HG03159 (cell line): ENCODE data around the gene STRADB.
"Not testable (repeated sequence)": the region's sequence is repeated elsewhere in the genome, so short reads cannot be mapped to it uniquely, and the experiment has no call there.

Source experiments
- ATAC-seq: cut with Tn5 transposase; IDR thresholded peaks from one replicate; pipeline ENCODE4 v1.9.1; 2021; ENCODE audit warnings: mild to moderate bottlenecking, moderate library complexity; ENCODE audit not compliant: unreplicated experiment

Gene STRADB, protein sequence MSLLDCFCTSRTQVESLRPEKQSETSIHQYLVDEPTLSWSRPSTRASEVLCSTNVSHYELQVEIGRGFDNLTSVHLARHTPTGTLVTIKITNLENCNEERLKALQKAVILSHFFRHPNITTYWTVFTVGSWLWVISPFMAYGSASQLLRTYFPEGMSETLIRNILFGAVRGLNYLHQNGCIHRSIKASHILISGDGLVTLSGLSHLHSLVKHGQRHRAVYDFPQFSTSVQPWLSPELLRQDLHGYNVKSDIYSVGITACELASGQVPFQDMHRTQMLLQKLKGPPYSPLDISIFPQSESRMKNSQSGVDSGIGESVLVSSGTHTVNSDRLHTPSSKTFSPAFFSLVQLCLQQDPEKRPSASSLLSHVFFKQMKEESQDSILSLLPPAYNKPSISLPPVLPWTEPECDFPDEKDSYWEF

DNA sequence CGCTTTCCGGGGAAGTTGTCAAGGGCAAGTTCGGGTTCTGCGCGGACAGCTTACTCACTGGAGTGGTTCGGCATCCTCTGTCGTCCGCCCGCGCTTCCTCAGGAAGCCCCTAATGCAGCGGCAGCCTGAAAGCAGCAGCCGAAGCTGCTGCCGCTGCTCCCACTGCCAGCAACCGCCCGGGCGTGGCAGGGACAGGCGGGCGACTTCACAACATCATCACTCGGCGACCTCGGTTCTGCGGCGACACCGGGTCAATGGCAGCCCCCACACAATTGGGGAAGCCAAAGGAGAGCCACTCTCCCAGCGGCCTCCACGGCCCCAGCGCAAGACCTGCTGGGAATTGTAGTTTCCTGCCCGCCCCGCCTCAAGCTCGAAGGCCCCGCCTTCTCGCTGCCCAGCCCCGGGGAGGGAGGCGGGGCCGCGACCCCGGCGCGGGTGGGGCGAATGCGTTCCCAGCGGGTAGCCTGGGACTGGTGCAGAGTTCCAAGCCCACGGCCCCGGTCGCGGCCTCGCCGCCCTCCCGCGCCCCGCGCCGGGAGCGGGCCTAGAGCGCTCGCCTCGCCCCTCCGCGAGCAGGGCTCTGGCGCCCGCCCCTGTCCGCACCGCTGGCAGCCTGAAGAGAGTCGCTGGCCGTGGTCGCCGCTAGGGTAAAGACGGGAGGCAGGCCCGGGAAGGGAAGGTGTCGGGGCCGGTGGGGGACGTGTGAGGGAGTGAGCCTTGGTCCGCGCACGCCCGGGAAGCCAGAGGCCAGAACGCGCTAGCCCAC, at the start of gene STRADB, which contains the start of gene TRAK2:
Gene STRADB (plus strand): TSS at position 449 of the 766 bp plus-strand sequence. CDS start 3,101 bp downstream, outside the sequence.
Gene TRAK2 (minus strand): TSS at position 167 of the 766 bp plus-strand sequence. CDS start 30,951 bp downstream, outside the sequence.
- peak; percentile 96 for ATAC-seq

DNA sequence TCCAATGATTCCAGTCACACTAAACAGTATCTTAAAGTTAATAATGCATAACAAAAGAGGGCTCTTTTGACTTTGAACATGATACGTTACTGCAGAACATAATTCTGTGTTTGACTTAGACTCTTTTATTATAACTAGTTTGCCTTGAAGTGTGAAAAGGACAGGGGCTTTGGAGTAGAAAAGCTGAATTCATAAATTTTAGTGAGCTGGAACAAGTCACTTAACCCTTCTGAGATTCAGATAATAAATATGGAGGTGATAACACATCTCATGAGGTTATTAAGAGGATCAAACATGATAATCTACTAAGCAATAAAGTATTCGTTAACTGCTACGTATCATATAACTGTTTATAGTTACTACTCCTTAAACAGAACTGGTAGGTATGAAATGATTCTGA, 49.7 kb upstream of the STRADB start:
- ATAC-seq = no peak

DNA sequence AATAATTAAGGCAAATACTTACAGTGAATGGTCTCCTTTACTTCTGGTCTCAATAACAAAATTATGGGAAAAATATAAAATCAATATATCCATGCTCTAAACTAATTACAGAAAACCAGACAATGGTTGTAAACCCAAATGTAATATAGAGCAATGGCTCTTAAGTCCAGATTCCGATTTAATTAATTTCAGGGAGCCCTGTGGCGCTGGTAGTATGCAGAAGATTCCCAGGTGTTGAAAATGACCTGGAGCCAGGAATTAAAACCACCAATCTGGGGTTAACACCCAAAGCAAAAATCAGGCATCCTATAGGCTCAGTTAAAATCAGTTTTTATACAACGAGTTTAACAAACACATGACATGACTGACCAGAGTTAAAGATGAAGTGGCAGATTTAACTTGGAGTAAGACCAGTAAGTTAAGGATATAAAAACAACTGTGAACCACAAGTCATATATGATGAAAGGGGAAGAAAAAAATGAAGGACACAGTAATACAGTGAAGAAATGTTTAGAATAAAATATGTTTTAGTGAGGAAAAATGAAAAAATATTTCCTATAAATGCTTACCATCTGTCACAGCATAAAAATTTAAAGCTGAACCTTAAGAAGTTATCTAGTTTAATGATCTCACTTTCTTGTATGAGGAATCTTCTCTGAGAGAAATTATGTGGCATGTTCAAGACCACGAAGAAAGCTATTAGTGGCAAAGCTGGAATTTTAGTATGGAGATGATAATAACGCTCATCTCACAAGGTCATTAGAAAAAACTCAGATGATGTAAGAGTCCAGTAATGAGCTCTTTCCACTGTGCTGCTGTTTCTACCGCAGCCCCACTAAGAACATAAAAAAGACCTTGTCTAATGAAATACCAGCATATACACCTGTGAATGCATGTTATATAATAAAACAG, 48.6 kb upstream of the STRADB start:
- no peak for ATAC-seq

DNA sequence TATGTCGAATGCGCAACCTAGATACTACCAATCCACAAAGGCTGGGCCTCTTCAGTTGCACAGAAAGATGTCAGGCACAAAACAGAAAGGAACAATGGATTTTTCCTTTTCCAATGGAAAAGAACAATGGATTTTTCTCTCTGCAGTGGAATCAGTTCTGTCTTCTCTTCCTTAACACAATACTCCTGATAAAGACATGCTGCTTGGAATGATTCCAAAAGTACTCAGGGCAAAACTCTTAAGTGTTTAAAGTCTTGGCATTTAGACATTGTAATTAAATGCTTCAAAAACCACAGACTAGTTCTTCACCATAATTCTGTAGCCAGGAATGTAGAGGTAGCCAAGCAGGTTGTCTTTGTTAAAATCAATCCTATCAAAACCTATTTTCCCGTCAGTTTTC, 47.7 kb upstream of the STRADB start:
- no peak for ATAC-seq

DNA sequence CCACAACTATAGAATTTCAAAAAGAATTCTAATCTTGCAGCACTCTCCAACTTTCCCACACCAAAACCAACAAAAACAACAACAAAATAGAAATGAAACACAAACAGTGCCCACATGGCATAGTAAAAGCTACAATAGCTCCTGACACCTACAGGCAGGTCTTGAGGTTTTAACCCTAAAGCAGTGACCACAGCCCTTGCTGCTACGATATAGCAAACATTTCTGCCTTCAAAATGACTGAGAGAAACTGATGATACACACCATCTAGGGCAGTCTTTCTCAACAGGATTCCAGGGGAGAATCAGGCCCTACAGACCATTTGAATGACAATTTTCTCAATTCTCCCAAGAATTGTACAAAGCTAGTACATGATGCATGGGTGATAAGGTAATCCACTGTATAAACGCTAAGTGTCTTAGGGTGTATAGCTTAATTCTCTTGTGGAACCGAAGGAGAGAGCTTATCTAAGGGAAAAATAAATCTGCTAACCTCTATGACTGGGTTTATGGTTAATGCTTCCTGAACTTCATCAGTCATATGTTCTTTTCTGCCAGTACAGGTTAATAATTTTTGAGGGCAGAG, 46.8 kb upstream of the STRADB start:
- no peak for ATAC-seq

DNA sequence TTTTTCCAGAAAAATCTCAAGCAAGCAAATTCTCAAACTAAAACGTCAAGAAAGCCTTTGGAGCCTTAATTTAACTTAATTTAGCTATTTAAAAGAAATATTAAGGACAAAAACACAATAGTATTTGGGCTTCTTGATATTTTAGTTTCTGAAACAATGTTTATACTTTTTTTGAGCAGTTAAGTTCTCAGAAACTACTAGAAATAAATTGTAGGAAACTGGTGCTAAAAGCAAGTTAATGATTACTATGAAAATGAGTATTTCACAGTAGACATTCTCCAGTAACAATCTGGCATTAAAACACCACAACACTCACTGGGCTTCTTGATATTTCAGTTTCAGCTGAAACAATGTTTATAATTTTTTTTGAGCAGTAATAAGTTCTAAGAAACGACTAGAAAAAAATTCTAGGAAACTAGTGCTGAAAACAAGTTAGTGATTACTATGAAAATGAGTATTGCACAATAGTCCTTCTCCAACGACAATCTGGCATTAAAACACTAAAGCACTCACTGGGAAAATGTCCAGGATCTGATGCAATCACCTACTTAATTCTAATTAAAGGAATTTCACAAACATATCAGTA, 45.4 kb upstream of the STRADB start:
- no peak for ATAC-seq

DNA sequence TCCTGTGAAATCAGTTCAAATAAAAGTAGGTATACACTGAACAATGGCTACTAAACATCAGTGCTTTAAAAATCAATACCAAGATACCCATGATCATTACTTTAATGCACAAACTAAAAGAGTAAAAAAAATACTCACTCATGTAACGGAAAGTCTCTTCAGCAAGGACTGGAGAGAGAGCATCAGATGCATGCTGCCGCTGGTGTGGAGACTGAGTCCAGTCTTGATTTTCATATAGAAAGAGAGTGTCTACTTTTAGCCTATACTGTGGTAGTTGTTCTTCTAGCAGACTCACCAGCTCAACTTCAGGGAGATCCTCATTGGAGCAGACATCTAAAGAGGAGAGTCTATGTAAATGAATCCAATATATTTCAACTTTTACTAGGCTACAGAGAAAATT, 44.3 kb upstream of the STRADB start:
- ATAC-seq = no peak

DNA sequence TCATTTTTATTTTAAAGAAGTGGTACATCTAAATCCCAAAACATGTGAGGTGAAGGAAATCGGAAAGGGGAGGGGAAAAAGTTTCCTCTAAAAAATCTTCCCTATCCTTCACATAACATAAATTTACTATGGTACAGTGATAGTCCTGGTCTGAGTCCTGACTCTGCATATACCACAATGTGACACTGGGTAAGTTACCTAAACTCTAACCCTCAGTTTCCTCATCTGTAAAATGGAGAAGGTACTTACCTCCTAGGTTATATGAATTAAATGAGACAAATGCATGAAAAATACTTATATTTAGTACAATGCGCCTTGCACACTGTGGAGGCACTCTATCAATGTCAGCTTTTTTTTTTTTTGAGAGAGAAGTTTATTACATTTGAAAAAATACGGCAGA, 42.6 kb upstream of the STRADB start:
- no peak for ATAC-seq

DNA sequence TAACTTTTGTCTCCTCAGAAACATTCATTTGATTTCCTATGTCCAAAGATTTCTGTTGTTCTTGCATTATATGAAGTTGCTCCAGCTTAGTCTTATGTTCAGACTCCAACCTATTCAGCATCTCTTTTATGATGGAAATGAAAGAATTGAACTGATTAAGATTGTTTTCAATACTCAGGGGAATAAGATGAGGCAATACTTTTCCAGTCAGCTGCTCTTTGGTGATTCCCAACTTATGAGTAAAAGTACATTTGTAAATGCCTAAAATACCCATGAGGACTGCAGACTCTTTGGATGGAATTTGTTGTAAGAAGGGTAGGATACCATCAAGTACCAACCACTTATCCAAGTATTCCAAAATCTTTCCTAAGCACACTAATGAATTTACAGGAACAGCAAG, 40.1 kb upstream of the STRADB start:
- no peak for ATAC-seq

DNA sequence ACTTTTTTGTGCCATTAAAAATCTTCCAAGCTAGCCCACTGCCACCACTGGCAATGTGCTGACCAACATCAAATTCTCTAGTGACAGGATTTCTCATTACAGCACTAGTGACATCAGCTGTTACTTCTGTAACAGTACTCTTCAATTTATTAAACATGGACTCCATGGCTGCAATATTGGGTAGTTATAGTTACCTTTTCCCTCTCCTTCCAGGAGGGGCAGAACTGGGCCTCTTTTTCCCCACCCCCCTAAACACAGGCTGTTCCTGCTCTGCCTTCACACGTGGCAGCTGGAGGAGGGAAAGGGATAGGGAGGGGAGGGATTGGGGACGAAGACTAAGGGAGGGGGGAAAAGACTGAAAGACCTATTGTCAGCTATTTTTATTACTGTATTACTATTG, 38.4 kb upstream of the STRADB start:
- ATAC-seq = no peak

DNA sequence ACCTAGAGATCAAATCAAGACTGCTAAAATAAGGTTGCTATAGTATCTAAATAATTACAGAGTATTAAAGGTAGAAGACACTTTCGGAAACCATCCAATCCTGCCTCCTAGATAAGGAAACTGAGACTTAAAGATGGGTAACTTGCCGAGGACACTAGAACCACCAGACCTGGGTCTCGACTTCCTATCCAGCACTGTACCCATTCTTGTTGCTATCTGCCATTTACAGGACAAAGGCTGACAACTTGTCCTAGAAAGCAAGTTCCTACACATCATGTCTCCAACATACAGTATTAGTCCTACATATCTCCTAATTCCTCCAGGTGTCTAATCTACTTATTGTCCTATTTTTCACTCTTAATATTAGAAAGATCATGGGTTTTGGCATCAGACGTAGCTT, 38.0 kb upstream of the STRADB start:
- ATAC-seq = no peak

DNA sequence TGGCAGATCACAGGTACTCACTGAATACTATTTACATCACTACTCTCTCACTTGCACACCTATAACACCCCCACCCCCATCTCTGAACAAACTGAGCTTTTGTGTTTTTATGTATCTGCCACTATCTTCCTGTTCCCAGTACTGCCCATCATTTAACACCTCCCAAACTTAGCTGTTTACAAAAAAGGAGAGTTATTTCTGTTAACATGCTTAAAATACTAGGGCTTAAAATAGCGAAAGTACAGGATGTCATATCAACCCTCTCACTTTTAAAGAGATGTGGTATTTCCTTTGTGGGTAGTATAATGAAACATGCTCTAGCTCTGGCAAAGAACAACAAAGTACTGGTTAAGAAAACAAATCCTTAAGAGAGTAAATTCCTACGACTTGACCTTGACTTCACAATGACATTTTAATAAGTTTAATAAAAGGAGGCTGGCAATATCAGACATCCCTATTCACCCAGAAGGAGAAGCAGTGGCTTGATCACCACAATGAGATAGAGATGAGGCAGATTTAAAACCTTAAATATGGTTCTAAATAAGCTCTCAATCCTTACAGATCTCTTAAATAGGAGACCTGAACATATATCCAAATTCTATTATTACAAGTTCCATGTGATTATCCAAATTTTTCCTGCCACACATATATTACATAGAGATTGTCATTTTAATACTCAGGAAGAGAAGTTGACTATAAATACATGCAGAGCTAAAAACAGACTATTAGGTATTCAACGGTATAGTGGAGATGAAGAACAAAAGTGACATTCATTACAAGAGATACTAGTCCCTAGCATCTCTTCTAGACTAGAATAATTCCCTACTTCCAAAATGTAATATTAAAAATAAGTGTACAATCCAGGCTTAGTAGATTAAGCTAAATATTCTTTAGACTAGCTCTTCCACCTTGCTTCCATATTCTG, 37.2 kb upstream of the STRADB start:
- ATAC-seq = no peak

DNA sequence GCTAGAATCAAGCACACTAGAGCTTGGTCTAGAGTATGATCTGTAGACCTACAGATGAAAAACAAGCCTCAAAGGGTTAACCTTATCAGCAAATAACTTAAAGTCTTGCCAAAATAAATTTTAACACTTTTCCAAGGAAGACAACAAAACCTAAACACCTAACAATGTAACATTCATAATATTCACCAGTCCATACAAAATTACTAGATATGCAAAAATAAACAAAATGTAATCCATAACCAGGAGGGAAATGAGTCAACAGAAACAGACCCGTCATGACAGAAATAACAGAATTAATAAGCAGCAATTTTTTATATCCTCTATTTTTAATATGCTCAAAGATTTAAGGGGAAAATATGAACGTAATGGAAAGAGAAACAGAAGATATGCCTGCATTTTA, 36.4 kb upstream of the STRADB start:
- no peak for ATAC-seq

DNA sequence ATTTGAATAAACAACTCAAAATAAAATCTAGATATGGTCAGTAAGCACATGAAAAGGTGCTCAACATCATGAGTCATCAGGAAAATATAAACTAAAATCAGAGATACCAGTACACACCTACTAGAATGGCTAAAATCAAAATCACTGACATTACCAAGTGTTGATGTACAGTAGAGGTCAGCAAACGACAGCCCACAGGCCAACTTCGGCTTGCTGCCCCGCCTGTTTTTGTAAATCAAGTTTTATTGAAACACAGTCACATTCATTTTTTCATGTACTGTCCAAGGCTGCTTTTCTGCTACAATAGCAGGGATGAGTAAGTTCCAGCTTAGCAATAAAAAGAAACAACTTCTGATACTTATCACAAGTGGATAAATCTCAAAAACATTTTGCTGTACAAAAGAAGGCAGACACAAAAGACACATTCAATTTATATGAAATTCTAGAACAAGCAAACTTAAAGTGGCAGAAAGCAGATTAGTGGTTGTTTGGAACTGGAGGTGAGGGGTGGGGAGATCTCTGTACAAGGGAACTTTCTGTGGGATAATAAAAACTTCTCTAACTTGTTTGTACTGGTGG, 32.4 kb upstream of the STRADB start:
- ATAC-seq = no peak

DNA sequence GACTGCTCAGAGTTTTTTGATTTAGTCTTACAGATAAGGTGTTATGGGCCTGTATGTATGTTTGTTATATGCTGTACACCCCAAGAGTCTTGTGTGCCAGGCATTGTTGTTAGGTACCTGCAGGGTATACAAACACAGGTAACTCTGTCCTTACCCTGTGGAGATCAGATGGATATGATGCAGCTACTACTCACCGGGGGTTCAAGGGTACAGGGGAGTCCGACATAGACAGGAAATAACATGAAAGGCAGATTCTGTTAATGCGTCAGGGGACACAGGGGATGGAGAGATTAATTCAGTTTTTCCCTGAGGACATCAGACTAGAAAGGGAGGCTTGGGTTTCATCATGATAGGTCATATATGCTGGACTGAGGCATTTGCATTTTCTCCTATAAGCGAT, 31.6 kb upstream of the STRADB start:
- ATAC-seq = no peak

DNA sequence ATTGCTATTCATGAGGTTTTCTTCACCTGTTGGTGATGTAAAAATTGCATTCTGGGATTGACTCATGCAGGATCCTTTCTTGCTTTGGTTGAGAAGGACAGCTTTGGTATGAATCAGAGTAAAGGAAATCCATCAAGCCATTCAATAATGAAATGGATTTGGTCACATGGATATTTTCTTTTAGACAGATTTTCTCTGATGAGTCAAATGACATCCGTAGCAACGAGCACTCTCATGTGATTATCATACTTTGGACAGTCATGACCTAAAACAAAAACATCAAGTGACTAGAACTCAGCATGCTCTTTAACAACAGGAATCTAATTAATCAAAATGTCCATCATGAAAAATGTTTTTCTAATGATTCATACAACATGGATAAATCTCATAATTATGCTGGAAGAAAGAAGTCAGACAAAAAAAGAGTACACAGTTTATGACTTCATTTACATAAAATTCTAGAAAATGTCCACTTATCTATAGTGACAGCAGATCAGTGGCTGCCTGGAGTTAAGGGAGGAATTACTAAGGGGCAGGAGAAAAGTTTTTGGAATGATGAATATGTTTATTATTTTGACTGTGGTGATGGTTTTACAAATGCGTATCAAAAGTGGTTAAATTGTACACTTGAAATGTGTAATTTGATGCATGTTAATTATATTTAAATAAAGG, 31.0 kb upstream of the STRADB start:
- no peak for ATAC-seq

DNA sequence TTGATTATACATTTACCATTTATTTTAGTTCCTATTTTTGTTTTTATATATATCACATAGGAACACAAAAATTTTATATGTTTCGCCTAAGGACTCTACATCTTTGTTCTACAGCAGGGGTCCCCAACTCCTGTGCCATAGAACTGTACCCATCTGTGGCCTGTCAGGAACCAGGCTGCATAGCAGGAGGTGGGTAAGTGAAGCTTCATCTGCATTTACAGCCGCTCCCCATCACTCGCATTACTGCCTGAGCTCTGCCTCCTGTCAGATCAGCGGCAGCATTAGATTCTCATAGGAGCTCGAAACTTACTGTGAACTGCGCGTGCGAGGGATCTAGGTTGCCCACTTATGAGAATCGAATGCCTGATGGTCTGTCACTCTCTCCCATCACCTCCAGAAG, 25.6 kb upstream of the STRADB start:
- no peak for ATAC-seq

DNA sequence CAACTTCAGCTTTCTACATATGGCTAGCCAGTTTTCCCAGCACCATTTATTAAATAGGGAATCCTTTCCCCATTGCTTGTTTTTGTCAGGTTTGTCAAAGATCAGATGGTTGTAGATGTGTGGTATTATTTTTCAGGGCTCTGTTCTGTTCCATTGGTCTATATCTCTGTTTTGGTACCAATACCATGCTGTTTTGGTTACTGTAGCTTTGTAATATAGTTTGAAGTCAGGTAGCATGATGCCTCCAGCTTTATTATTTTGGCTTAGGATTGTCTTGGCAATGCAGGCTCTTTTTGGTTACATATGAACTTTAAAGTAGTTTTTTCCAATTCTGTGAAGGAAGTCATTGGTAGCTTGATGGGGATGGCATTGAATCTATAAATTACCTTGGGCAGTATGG, 23.2 kb upstream of the STRADB start:
- ATAC-seq = not testable (repeated sequence)
